ENCODE results near the gene GDI1. TPM values are rescaled to one million over a fixed set of nuclear protein-coding genes. Genes with fewer than 3 reads are reported as not detected.

The GDI1 gene
- polyA plus RNA-seq, 1 donor (not counting 4 experiments of a cell fraction or from before 2014, with no cell fraction given), result 61.8 TPM

- FAIRE-seq, result no peak
These were observed 28.6 kb downstream of the GDI1 start for GRCh38 chrX:154465601-154466000.

GRCh38 chrX:154466036-154466435 lies 29.1 kb downstream of the GDI1 start:
- Histone ChIP-seq H3K9me3 (ENCODE audit: control insufficient read depth, low read depth, low read length) (no peaks in the 10 kb centered on the region), H3K79me2 (ENCODE audit: control insufficient read depth, insufficient read depth, low read length) (no peaks in the 10 kb centered on the region), H2AFZ (ENCODE audit: control insufficient read depth, low read length) (no peak overlapping the region), H3K9me1 (ENCODE audit: control insufficient read depth, extremely low read depth, insufficient read depth, low read length) (no peaks in the 10 kb centered on the region), H3K27ac (ENCODE audit: control insufficient read depth, insufficient read depth, low read length) (no peak overlapping the region), H3K4me2 (ENCODE audit: control insufficient read depth, extremely low read depth, insufficient read depth, low read depth, low read length) (no peak overlapping the region), H3K4me3 (ENCODE audit: control insufficient read depth in 2 of 3, extremely low read depth in 1 of 3, insufficient read depth in 2 of 3, low read depth in 1 of 3, low read length in 3 of 3) (no peak overlapping the region), H3K27me3 (ENCODE audit: control insufficient read depth, extremely low read depth, insufficient read depth, low read length) (no peaks in the 10 kb centered on the region), H3K36me3 (ENCODE audit: control insufficient read depth in 2 of 2, extremely low read depth in 1 of 2, insufficient read depth in 2 of 2, low read length in 2 of 2) (peaks cover 0 to 6% of the 10 kb centered on the region in 2 experiments), H4K20me1 (ENCODE audit: control insufficient read depth, extremely low read depth, insufficient read depth, low read length) (no peaks in the 10 kb centered on the region), H3K4me1 (ENCODE audit: control insufficient read depth, extremely low read depth, insufficient read depth, low read length) (no peaks in the 10 kb centered on the region), H3K9ac (ENCODE audit: control insufficient read depth, extremely low read depth, insufficient read depth, low read length) (no peak overlapping the region)
- TF ChIP-seq EZH2 (IDR thresholded peaks at IDR 0.05; ENCODE audit: low read length) (no peak), CTCF (optimal IDR thresholded peaks at IDR 0.05 in 1 of 3, IDR thresholded peaks at IDR 0.05 in 1 of 3, conservative IDR thresholded peaks at IDR 0.05 in 1 of 3; ENCODE audit: extremely low read depth in 1 of 3, insufficient read depth in 2 of 3, low read length in 3 of 3) (no peak)
- DNase-seq (ENCODE audit: low read depth, low spot score) (no peak), FAIRE-seq (no peak)
- dilution Hi-C loops (cut with MboI; ENCODE audit: extremely low pct_ligation_motif_present, low sequenced_read_pairs), result no loop called here

More at GRCh38 chrX:154465601-154466000, 28.6 kb downstream of the GDI1 start:
- no peak for DNase-seq (ENCODE audit: low read depth, low spot score)
- H3K4me2 ChIP-seq (ENCODE audit: control insufficient read depth, extremely low read depth, insufficient read depth, low read depth, low read length), result no peak overlapping the region
- H4K20me1 ChIP-seq (ENCODE audit: control insufficient read depth, extremely low read depth, insufficient read depth, low read length), result no peaks in the 10 kb centered on the region
- no peak overlapping the region for H3K9ac ChIP-seq (ENCODE audit: control insufficient read depth, extremely low read depth, insufficient read depth, low read length)
- no peaks in the 10 kb centered on the region for H3K9me3 ChIP-seq (ENCODE audit: control insufficient read depth, low read depth, low read length)
- H2AFZ ChIP-seq (ENCODE audit: control insufficient read depth, low read length), result no peak overlapping the region
- H3K36me3 ChIP-seq (ENCODE audit: control insufficient read depth in 2 of 2, extremely low read depth in 1 of 2, insufficient read depth in 2 of 2, low read length in 2 of 2), result peaks cover 0 to 6% of the 10 kb centered on the region in 2 experiments
- no peak overlapping the region for H3K4me3 ChIP-seq (ENCODE audit: control insufficient read depth in 2 of 3, extremely low read depth in 1 of 3, insufficient read depth in 2 of 3, low read depth in 1 of 3, low read length in 3 of 3)
- H3K9me1 ChIP-seq (ENCODE audit: control insufficient read depth, extremely low read depth, insufficient read depth, low read length), result no peaks in the 10 kb centered on the region
- H3K4me1 ChIP-seq (ENCODE audit: control insufficient read depth, extremely low read depth, insufficient read depth, low read length), result no peaks in the 10 kb centered on the region
- no peak for TF ChIP-seq CTCF (optimal IDR thresholded peaks at IDR 0.05 in 1 of 3, IDR thresholded peaks at IDR 0.05 in 1 of 3, conservative IDR thresholded peaks at IDR 0.05 in 1 of 3; ENCODE audit: extremely low read depth in 1 of 3, insufficient read depth in 2 of 3, low read length in 3 of 3)
- TF ChIP-seq EZH2 (IDR thresholded peaks at IDR 0.05; ENCODE audit: low read length), result no peak
- peaks cover 2% of the 10 kb centered on the region for H3K79me2 ChIP-seq (ENCODE audit: control insufficient read depth, insufficient read depth, low read length)
- no peak overlapping the region for H3K27ac ChIP-seq (ENCODE audit: control insufficient read depth, insufficient read depth, low read length)
- no peaks in the 10 kb centered on the region for H3K27me3 ChIP-seq (ENCODE audit: control insufficient read depth, extremely low read depth, insufficient read depth, low read length)
- dilution Hi-C loops (cut with MboI; ENCODE audit: extremely low pct_ligation_motif_present, low sequenced_read_pairs), result no loop called here
